Left lobe of liver (tissue), 2 donors: Measurements from ENCODE around the gene BMPR1A. TPM values are rescaled to one million over a fixed set of nuclear protein-coding genes. Genes with fewer than 3 reads are reported as not detected.
"Not testable (repeated sequence)": the region's sequence is repeated elsewhere in the genome, so short reads cannot be mapped to it uniquely, and the experiment has no call there.

Source experiments
- ATAC-seq: fragments of 200-7000 bp; cut with Tn5 transposase; one replicate; pipeline ENCODE4 v1.9.1; 2020; ENCODE audit warnings: mild to moderate bottlenecking, moderate library complexity
- DNase-seq: peaks from one replicate; pipeline ENCODE4 v3.0.0-alpha.2; 2020; ENCODE audit warnings: low spot score
- total RNA-seq: library from RNA; stranded (reverse); gene quantifications from one replicate; pipeline ENCODE4 v1.2.1, GENCODE V29; 2021
- donor health status: DM: no; HTN: no; CAD: no; lungs with moderate emphysema.
- donor health status: DM: no; HTN: yes; CAD: no.

BMPR1A gene
- total RNA-seq, 1 donor from 2014 or later: 12.6 TPM

GRCh38 chr10:86729677-86730076 is 26.7 kb upstream of the BMPR1A start:
- no peak for DNase-seq
- no peak for ATAC-seq

GRCh38 chr10:86730227-86730626 is 26.2 kb upstream of the BMPR1A start:
- DNase-seq (peak; percentile 74), ATAC-seq (peak; percentile 83)

- ATAC-seq: no peak
Measured at GRCh38 chr10:86732771-86733170, 23.6 kb upstream of the BMPR1A start.

GRCh38 chr10:86733260-86733671 is 23.2 kb upstream of the BMPR1A start:
- DNase-seq (no peak), ATAC-seq (no peak)

More at GRCh38 chr10:86732771-86733170, 23.6 kb upstream of the BMPR1A start:
- no peak for DNase-seq

DNA sequence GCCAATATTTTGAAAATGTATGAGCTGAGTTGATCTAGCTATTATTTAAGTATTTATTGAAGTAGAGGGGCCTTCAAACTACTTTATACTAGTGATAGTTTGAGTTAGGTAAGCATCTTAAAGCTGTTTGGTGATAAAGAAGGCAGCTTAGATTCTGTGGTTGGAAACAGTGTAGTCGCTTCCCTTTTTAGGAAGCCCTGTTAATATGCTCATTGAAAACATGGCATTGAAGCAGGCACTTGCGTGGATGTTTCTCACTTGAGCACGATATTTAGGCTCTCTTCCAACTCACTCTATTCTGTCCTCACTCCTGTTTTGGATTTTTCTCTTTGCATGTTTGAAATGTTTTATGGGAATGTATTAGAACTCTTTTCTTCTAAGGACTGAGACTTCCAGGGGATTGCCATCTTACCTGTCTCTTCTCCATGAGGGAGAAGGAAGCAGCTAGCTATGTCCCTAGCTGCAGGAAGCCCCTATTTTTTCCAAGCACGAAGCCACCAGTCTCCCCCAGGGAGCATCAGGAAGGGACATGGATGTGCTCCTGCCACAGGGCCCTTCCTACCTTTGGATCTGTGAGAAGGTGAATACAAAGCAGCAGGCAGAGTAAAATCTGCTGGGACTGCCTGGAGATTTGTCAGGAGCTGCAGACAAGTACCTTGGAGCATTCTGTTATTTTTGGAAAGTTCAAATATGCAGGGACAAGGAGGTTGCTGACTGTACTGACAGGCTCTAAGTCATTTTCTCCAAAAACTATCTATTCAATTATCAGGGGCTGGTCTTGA is 22.0 kb upstream of the BMPR1A start:
- ATAC-seq (no peak), DNase-seq (no peak)

GRCh38 chr10:86735278-86735677 is 21.1 kb upstream of the BMPR1A start:
- ATAC-seq: not testable (repeated sequence)

GRCh38 chr10:86742230-86742629 is 14.2 kb upstream of the BMPR1A start:
- DNase-seq: no peak
- ATAC-seq: no peak

More at GRCh38 chr10:86735278-86735677, 21.1 kb upstream of the BMPR1A start:
- DNase-seq: not testable (repeated sequence)

GRCh38 chr10:86744067-86744725 is 12.2 kb upstream of the BMPR1A start:
- DNase-seq: no peak
- peak; percentile 40 for ATAC-seq

DNA sequence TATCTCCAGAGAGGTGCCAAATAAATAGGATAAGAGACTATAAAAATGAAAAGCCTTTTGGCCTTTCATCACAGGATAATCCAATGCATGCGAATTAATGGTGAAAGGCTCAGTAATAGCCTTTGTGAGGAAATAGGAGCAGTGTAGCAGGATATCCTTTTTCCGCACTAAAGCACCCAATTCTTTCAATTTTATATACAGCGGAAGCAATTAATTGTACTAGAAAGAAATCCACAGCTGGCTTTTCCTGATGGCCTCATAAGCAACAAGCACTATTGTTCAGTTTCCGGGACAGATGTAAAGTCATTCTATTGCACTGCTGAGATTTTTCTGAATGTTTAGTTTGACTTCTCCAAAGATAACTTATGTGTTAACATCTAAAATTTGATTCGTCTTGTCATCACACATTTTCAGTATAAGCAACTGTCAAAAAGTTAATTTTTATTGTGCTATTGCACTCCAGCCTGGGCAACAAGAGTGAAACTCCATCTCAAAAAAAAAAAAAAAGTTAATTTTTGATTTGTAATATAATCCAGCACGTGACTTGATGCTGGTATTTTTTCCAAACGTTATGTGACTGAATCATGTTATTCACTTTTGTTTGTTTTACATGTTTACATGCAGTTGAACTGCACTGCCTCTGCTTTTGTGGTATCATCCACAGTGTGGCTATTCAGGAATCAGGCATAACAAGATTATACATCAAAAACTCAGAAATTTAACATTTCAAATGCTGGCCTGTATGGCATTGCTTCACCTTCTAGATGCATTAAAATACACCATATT is 8.4 kb upstream of the BMPR1A start:
- DNase-seq: no peak
- no peak for ATAC-seq

- ATAC-seq: no peak
Measured at GRCh38 chr10:86749854-86750253, 6.6 kb upstream of the BMPR1A start.

GRCh38 chr10:86751477-86751876 is 4.9 kb upstream of the BMPR1A start:
- ATAC-seq (no peak), DNase-seq (no peak)

More at GRCh38 chr10:86749854-86750253, 6.6 kb upstream of the BMPR1A start:
- DNase-seq: no peak

GRCh38 chr10:86752311-86752710 is 4.1 kb upstream of the BMPR1A start:
- ATAC-seq: no peak

DNA sequence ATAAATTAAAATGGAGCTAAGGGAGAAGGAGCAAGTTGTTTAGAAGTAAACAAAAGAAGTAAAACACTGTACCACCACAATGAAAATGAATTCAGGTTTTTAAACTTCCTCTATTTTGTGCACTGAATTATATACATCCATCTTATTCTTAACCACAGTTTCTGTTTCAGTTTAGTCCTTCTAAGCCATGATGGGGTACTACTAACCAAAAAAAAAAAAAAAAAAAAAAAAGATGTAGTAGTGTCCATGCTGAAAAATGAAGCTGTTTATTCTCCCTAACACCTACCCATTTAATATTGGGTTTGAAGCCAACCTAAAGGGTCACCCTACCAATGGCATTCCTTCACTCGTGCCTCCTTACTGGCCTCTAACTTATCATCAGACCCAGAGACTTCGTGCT is 3.4 kb upstream of the BMPR1A start:
- DNase-seq: no peak
- ATAC-seq: no peak

More at GRCh38 chr10:86752311-86752710, 4.1 kb upstream of the BMPR1A start:
- no peak for DNase-seq

- ATAC-seq (no peak), DNase-seq (no peak)
Measured at GRCh38 chr10:86753638-86754434, 2.6 kb upstream of the BMPR1A start.

GRCh38 chr10:86755454-86755739 is 1.0 kb upstream of the BMPR1A start:
- DNase-seq (no peak), ATAC-seq (no peak)

DNA sequence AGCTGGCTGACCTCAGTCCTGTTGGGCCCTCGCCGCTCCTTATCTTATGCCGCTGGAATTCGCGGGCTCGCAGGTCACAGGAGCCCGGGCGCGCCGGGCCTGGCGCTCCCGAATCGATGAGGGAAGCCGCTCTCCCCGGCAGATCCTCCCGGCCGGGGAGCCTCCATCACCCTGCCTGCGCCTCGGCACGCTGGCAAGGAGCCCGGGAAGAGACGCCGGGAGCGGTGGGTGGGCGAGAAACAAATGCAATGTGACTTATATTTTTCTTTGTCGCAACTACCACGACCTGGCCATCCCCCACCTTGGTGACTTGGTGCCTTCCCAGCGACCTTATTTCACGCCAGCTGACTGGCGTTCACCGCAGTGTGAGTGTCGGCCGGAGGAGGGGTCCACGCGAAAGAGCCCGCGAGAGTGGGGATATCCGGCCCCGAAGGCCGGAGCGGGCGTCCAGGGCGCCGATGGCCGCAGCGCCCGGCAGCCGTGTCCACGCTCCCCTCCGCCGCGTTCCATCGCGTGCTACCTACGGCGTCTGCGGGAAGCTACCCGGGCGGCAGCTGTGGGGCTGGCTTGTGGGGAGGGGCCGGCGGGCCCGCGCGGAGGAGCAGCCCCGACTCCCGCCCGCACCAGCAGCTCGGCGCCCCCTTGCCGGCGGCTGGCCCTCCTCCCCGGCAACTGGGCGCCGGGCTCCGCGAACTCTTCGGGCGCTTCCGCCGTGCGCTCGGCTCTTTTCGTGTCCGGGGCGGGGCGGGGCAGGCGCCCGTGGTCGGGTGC is 494 bp upstream of the BMPR1A start:
- ATAC-seq (peak; percentile 91), DNase-seq (peak; percentile 93)

GRCh38 chr10:86757113-86757972 is 924 bp downstream of the BMPR1A start:
- DNase-seq: peak; percentile 57
- peak; percentile 6 for ATAC-seq

DNA sequence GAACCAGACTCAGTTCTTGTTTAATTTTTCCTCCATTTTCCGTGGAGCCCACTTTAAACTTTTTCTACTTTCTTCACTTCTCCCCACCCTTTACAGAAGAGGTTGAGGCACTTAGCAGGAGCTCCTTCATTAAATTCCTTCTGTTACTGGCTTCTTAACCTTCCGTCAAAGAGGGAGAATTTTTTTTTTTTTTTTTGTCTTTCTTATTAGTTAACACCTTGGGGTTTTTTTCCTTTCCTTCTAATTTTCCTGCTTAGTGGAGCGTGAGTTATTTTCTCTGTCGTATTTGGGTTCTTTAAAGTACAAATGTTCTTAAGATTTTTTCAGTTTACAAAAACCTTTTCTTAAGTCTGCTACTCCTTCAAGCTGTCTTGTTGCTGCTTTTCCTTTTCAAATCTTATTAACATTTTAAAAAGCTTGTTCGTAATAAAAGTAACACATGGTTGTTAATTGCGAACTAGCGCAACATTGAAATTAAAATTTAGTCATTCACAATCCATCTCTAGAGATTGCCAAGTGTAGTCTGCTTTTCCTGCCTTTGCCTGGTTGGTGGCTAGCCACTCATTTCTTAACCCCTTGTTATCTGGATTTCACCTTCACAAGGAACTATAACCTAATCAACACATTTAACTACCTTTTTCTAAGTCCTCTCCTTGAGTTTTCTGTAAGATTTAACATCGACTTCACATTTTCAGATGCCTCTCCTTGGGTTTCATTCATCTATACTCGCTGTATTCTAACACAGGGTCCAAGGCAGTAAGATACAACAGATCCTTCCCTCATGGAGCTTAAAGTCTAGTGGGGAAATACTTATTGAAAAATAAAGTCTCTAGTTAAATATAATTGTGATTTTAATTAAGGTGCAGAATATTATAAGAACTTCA is 2.0 kb downstream of the BMPR1A start:
- ATAC-seq (no peak), DNase-seq (no peak)
